HG02973 (cell line): ENCODE results near the gene STX4.
"Not testable (repeated sequence)": the region's sequence is repeated elsewhere in the genome, so short reads cannot be mapped to it uniquely, and the experiment has no call there.

Source experiments
- ATAC-seq: cut with Tn5 transposase; IDR thresholded peaks from one replicate; pipeline ENCODE4 v1.9.1; 2021; ENCODE audit warnings: moderate library complexity; ENCODE audit not compliant: unreplicated experiment

STX4 gene

GRCh38 chr16:31013292-31013691 is 20.1 kb upstream of the STX4 start:
- ATAC-seq = not testable (repeated sequence)

GRCh38 chr16:31016018-31016417 is 17.3 kb upstream of the STX4 start:
- ATAC-seq = no peak

GRCh38 chr16:31017756-31018155 is 15.6 kb upstream of the STX4 start:
- ATAC-seq = not testable (repeated sequence)

DNA sequence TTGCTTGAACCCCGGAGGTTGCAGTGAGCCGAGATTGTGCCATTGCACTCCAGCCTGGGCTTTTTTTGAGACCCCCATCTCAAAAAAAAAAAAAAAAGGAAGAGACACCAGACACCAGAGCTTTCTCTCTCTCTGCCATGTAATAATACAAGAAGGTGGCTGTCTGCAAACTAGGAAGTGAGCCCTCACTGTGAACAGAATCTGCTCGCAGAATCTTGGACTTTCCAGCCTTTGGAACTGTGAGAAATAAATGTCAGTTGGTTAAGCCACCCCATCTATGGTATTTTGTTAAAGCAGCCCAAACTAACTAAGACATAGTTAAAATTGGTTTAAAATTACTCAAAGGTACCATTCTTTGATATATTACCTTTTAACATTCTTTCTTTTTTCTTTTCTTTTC is 12.8 kb upstream of the STX4 start:
- no peak for ATAC-seq

GRCh38 chr16:31022544-31023251 is 10.7 kb upstream of the STX4 start:
- no peak for ATAC-seq

DNA sequence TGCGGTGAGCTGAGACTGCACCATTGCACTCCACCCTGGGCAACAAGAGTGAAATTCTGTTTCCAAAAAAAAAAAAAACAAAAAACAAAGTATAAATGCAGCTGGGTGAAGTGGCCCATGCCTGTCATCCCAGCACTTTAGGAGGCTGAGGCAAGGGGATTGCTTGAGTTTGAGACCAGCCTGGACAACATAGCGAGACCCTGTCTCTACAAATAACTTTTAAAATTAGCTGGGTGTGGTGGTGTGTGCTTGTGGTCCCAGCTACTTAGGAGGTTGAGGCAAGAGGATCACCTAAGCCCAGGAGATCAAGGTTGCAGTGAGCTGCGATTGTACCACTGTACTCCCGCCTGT is 10.1 kb upstream of the STX4 start:
- no peak for ATAC-seq

DNA sequence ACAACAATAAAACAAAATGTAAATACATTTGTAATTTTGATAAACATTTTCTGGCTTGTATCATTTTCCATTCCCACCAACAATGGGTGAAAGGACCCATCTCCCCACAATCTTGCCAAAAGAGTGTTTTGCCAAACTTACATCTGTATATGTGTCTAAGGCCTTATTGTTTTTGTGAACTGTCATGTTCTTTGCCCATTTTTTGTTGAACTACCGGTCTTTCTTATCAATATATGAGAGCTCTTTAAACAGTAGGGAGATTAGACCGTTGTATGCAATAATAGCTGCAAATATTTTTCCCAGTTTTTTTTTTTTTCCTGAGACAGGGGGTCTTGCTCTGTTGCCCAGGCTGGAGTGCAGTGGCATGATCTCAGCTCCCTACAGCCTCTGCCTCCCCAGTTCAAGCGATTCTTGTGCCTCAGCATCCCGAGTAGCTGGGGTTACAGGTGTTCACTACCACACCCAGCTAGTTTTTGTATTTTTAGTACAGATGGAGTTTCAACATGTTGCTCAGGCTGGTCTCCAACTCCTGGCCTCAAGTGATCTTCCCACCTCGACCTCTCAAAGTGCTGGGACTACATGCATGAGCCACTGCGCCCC is 9.6 kb upstream of the STX4 start:
- ATAC-seq = no peak

DNA sequence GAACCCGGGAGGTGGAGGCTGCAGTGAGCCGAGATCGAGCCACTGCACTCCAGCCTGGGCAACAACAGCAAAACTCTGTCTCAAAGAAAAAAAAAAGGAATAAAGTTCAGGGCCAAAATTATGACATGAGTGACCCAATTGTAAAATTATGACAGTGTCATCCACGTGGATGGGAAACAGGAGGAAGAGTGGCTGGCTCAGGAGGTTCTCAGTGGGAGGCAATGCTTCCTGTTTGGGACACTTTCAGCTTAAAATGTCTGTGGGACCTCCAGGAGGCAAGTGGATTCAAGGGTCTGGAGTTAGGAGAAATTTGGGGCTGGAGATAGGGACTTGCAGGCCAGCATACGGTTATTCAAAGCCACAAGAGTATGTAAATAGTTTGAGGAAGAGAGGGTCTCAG is 8.0 kb upstream of the STX4 start:
- ATAC-seq = no peak

DNA sequence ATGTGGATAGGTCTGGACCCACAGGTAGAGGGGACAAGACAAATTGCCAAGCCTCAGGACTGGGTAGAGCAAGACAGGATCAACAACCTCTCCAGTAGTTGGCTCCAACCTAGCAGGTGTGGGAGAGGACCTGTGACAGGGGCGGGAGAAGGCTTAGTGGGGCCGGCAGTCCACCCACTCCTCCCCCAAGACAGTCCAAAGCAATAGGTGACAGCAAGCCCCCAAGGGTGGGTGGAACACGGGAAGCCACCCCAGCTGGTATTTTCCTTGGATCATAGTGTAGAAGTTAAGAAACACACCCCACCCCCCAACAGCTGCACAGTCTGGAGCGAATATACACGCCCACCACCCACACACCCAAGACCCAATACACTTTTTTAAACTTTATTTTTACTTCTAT is 4.1 kb upstream of the STX4 start:
- no peak for ATAC-seq

- no peak for ATAC-seq
Measured at GRCh38 chr16:31031276-31031675, 2.1 kb upstream of the STX4 start.

- peak; percentile 34 for ATAC-seq
Measured at GRCh38 chr16:31033709-31034492, 543 bp downstream of the STX4 start.

DNA sequence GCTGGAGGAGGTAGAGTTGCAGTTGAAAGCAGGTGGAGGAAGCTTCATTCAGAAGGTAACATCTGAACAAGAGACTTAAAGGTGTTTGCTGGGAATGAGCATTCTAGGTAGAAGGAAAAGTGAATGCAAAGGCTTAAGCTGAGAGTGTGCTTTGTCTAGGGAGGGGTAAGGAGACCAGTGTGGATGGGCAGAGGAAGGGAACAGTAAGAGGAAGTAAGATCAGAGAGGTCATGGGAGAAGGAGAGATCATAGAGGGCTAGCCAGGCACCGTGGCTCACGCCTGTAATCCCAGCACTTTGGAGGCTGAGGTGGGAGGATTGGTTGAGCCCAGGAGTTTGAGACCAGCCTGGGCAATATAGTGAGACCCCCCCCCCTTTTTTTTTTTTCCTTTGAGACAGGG is 3.3 kb downstream of the STX4 start:
- no peak for ATAC-seq

GRCh38 chr16:31038993-31039392 is 5.6 kb downstream of the STX4 start:
- ATAC-seq = no peak

DNA sequence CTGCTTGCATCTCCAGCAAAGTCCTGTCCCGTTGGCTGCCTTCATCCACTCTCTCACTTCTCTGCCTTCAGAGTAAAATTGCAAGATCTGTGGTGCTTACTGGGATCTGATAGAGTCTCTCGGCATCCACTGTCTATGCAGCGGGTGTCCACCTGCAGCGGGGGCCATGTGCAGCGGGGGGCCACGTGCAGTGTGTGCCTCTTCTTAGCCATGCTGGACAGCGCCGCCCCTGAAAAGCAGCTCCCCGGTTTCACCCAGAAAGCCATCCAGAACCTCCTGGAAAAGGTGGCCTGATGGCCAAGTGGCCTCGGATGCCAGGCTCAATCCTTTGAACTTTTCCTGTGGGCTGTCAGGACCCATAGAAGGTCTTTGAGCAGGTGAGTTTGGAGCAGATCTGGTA is 9.5 kb downstream of the STX4 start:
- no peak for ATAC-seq

DNA sequence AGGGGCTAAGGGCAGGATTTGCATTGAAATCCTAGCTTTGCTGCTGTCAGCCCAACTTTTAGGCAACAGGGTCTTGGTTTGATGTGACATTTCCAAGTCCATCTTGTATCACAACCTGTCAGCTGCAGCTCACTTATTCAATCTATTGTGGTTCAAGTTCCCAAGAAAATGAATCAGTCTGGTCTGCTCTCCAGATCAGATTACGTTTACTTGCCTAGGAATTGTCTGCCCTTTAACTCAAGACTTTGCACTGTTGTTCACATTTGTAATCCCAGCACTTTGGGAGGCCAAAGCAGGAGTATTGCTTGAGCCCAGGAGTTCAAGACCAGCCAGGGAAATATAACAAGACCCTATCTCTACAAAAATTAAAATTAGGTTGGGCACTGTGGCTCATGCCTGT is 10.0 kb downstream of the STX4 start:
- no peak for ATAC-seq

GRCh38 chr16:31043898-31044481 is 10.6 kb downstream of the STX4 start:
- no peak for ATAC-seq

- no peak for ATAC-seq
Measured at GRCh38 chr16:31050280-31051030, 17.1 kb downstream of the STX4 start.

GRCh38 chr16:31052114-31052513 is 18.8 kb downstream of the STX4 start:
- ATAC-seq = no peak

DNA sequence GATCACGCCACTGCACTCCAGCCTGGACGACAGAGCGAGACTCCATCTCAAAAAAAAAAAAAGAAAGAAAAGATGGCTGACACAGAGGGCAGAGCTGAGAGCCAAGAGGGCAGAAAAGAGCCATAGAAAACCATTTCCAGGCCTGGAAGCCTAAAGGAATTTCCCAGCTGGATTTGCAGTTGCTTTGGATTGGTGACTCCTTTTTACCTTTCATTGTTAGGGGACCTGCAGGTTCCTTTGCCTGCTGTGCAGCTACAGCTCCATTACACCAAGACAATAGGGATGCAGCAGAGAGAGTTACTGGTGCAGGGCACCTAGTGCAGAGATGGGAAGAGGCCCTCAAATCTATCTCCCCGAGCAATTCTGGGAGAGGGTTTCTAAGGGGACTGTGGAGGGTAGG is 22.3 kb downstream of the STX4 start:
- no peak for ATAC-seq

DNA sequence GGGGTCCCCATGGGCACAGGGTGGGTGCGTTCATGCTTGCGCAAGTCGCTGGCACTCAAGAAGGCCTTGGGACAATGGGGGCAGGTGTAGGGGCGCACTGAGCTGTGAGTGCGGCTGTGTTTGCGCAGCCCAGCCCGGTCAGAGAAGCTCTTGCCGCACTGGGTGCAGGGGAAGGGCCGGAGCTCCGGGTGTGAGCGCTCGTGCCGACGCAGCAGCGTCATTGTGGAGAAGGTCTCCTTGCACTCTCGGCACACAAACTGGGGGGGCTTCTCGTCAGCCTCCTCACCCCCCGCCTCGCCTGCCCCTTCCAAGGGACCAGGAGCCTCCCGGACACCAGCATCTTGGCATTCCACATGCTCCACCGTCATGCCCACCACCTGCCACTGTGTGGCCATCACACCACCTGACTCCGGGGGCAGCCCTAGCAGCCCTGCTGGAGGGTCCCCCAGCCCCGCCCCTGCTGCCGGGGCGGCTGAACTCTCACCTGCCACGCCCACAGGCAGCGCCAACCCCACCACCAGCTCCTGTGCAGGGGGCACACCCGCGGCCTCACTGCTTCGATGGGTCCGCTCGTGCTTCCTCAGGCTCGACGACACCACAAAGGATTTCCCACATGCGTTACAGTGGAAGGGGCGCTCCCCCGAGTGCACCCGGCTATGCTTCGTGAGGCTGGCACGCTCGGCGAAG is 27.9 kb downstream of the STX4 start:
- no peak for ATAC-seq
